ENCODE measurements around the gene TTC4.

The TTC4 gene

DNA sequence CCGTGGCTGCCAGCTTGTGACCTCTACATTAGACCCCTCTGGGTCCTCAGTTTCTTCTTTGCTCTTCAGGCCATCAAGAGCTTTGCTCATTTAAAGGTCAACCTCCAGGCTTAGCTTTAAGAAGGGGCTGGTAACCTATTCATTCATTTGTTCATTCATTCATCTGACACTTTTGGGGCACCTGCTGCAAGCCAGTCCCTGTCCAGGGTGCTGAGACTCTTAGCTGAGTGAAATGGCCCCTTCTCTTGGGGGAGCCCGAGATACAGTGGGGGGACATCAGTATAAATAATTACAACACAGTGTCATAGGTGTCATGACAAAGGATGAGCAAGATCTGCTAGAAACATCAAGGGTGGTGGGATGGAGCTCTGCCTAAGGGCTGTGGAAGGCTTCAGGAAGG lies 10.5 kb upstream of the TTC4 start:
- no peak for DNase-seq (ENCODE audit: low read depth)

- no peak for DNase-seq (ENCODE audit: low read depth)
These were observed 9.2 kb upstream of the TTC4 start for GRCh38 chr1:54706419-54706818.

- no peak for DNase-seq (ENCODE audit: low read depth)
These were observed 7.3 kb upstream of the TTC4 start for GRCh38 chr1:54708385-54708784.

GRCh38 chr1:54709547-54710292 lies 5.9 kb upstream of the TTC4 start:
- no peak for DNase-seq (ENCODE audit: low read depth)

DNA sequence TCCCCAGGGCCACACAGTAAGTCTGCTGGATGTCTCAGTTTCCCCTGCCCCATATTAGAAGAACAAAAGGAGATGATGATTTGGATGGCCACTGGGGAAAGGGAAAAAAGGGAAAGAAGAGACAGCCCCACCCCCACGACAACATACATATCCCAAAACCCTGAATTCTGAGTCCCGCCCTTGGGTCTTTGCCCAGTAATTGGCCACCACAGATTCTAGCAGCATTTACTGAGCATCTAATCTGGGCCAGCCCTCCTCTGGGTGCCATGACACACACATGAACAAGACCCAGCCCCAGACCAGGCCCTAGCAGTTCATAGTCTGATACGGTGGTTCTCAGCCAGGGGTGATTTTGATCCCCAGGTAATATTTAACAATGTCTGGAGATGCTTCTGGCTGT lies 5.2 kb upstream of the TTC4 start:
- no peak for DNase-seq (ENCODE audit: low read depth)

DNA sequence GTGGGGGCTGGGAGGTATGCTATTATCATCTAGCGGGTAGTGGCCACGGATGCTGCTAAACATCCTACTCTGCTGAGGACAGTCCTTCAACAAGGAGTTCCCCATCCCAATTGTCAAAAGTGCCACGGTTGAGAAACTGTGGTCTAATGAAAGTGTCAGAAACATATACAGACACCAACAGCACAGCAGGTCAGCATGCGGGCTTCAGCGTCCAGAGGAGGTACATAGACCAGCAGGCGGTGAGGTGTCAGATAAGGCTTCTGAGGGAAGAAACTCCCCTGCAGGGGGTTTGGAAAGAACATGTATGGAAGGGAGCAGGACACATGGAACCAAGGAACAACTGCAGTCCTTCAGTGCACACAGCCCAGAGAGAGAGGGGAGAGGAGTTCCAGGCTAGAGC lies 4.8 kb upstream of the TTC4 start:
- DNase-seq (ENCODE audit: low read depth), result no peak

- DNase-seq (ENCODE audit: low read depth), result no peak
These were observed 4.1 kb upstream of the TTC4 start for GRCh38 chr1:54711536-54711935.

DNA sequence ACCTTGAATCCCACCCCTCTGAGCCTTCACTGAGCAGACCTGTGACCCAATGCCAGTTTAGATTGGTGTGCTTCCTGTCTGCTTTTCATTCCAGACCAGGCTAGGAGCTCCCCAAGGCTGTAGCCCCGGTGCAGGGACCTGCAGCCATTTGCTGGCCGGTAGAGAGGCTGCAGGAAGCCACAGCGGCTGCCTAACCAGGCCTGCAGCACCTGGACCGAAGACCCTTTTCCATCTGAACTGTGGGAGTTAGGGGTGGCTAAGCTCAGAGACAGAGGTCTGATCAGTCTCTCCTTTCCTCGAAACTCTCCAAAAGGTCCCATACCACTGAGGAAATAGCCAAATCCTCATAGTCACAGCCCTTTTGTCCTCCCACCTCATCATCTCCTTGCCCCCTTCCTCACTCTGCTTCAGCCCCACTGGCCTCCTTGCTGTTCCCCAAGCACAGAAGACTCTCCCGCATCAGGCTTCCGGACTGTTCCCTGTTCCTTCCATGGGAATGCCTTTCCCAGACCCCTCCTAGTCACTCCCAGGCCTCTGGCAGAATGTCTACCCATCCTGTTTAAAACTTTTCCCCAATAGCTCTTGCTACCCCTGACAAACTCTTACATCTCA lies 674 bp upstream of the TTC4 start:
- no peak for DNase-seq (ENCODE audit: low read depth)

GRCh38 chr1:54716299-54717047 lies 812 bp downstream of the TTC4 start:
- DNase-seq (ENCODE audit: low read depth), result no peak

DNA sequence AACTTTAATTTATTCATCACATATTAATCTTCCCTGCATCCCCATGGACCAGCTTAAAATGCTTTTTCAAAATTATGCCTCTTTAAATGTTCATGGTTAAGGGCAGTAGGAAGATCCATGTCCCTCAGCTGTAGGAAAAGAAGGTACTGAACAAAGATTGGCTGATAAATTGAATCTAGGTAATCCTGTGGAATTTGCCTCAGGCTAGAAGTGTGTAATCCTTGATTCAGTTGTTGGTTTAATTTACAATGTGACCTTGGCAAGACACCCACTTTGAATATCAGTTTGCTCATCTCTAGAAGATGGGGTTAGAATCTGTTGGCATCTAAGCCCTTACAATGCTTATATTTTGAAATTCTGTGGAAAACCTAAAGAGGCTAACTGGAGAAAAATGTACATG lies 6.1 kb downstream of the TTC4 start:
- no peak for DNase-seq (ENCODE audit: low read depth)

- no peak for DNase-seq (ENCODE audit: low read depth)
These were observed 8.3 kb downstream of the TTC4 start for GRCh38 chr1:54723985-54724384.

DNA sequence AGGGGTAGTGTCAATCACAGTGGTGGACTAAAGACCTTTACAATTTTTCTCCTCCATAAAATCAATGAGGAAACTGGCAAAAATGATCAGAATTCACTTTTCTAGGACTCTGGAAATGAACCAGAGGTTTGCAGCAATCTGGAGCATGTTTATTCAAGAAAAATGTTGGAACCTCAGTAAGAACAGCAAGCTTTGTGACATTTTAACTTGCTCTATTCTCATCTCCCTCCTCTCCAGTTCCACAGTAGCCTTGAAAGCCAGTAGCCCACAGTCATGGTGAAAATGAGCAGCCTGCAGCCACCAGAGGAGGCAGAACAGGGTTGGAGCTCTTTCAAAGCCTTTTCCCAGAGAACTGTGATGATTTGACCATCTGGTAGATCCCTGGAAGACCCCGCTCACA lies 9.1 kb downstream of the TTC4 start:
- DNase-seq (ENCODE audit: low read depth), result no peak

DNA sequence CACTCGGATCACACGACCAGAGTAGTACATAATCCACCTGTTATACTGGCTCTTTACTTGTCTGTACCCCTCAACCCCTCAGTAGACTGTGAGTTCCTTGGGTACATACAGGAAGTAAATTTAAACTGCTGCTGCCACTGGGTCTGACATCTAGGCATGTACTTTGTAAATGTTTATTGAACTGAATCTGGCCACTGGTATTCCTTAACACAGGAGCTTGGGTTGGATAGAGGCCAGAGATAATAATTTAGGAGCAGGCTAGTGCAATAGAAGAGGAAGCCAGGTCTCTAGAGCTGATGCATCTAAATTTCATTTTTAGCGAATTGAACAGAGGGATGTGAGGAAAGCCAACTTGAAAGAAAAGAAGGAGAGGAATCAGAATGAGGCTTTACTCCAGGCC lies 12.4 kb downstream of the TTC4 start:
- no peak for DNase-seq (ENCODE audit: low read depth)

GRCh38 chr1:54736685-54737084 lies 21.0 kb downstream of the TTC4 start:
- DNase-seq (ENCODE audit: low read depth), result no peak

DNA sequence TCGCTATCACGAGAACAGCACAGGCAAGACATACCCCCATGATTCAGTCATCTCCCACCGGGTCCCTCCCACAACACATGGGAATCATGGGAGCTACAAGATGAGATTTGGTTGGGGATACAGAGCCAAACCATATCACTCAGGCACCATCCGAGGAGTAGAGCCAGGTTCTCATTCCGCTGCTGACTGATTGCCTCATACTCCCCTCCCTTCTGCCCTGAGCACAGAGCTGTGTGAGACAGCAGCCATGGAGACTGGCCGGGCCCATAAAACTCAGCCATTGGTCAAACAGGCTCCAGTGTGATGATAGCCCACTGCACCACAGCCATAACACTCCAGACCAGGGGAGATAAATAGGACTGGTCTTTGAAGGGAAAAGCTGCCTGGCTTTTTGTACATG lies 22.6 kb downstream of the TTC4 start:
- no peak for DNase-seq (ENCODE audit: low read depth)

DNA sequence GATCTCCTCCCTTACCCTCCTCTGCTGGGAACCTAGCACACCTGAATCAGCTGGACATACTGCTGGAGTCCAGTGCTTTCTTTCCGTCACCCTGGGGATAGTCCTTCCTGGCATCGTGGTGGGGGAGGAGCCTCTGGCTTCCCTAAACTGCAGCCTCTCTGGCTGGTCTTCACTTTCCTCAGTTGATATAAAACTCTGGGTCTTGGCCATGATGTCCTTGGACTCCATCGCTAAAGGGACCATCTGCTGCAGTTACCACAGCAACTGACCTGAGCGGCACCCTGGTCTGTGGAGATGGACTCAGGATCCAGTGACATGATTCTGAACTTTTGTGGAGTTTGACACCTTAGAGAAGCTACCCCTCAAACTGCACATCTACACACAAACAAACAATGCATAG lies 25.9 kb downstream of the TTC4 start:
- no peak for DNase-seq (ENCODE audit: low read depth)

DNA sequence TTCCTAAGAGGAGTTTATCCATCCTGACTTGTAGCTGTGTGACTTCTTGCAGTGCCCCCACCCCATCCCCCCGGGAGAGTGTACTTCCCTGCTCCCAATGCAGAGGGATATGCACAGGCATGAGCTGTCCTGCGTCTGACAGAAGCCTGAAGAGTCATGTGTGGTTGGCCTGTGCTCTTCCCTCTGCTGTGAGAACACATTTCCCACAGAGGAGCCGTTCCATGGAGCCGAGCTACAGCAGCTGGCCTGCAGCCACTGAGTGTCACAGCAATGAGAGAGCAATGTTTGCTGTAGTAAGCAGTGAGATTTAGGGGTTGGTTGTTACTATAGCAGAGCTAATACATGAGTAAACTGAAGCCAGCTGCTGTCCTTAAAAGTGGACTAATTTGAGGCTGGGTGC lies 26.6 kb downstream of the TTC4 start:
- no peak for DNase-seq (ENCODE audit: low read depth)

DNA sequence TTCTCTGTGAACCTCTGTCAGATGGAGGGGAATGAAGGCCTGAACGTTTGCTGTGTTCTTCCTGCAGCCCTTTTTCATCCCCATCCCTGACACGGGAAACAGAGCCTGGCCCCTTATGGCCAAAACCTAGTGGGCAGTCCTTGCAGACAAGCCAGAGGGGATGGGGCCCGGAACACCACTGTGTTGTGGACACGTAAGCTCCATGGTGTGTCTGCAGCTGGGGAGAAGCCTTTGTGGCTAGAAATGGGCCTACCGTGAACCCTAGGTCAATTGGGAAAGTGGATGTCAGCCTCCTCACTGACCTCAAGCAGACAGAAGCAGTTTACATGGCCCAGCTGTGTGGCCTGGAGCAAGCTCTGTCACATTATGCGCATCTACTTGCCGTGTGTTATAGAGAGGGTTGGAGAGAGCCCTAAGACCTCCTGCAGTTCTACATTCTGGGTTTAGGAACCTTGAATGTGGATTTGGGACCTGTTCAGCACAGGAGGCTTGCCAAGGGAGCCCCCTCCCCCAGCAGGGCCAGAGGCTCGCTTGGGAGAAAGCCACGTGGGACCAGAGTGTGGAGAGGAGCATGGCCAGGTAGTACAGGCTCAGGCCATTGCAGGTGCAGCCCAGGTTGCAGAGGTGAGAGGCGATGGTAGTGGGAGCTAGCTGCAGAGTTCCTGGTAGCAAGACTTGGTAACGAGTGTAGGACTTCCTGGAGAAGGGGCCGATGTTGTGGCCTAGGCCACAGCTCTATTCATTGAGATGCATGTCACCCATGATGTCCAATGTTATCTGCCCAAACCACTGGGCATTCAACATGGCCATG lies 28.0 kb downstream of the TTC4 start:
- DNase-seq (ENCODE audit: low read depth), result no peak

DNA sequence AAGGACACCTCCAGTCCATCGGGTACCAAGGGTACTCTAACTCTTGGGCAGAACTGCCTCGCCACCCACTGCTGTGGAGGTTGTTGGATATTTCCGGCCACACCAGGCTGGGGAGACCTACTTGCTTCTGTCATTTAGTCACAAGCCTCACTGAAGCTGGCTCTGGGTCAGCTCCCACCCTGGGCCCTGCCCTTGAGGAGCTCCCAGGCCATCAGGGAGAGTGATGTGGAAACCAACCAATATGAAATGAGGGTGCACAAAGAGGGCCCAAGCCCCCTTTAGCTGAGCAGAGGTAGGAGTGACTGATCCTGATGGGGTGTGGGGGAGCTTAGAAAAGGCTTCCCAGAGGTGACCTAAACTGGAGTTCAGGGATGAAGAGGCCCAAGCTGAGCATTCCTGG lies 29.0 kb downstream of the TTC4 start:
- no peak for DNase-seq (ENCODE audit: low read depth)

DNA sequence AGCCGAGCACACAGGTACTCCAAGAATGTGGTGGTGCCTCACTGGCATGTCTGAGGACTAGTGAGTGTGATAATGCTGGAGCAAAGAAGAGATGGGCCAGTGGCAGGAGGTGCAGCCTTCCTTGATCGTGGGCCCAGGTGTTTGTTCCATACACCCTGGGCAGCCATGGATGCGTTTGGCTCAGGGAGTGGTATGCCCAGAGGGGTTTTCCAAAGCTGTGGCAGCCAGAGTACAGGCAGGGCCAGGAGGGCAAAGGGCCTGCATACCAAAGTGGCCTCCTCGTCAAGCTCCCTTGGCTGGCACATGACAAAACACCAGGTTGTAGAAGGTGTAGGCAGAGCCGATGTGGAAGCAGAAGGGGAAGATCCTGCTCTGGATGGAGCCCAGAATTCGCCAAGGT lies 29.6 kb downstream of the TTC4 start:
- DNase-seq (ENCODE audit: low read depth), result no peak

GRCh38 chr1:54745864-54746263 lies 30.2 kb downstream of the TTC4 start:
- no peak for DNase-seq (ENCODE audit: low read depth)

- DNase-seq (ENCODE audit: low read depth), result no peak
These were observed 32.6 kb downstream of the TTC4 start for GRCh38 chr1:54748094-54748835.
